NCI-H187 (cell line): ENCODE results near the gene MCUR1.
"Not testable (repeated sequence)": the region's sequence is repeated elsewhere in the genome, so short reads cannot be mapped to it uniquely, and the experiment has no call there.

Experiments
- DNase-seq, 2 experiments: peaks; one replicate each; lab custom pipeline; 2025; lab: John Stamatoyannopoulos, UW

The MCUR1 gene

GRCh38 chr6:13776602-13777001 lies 37.8 kb downstream of the MCUR1 start:
- no peak for DNase-seq

DNA sequence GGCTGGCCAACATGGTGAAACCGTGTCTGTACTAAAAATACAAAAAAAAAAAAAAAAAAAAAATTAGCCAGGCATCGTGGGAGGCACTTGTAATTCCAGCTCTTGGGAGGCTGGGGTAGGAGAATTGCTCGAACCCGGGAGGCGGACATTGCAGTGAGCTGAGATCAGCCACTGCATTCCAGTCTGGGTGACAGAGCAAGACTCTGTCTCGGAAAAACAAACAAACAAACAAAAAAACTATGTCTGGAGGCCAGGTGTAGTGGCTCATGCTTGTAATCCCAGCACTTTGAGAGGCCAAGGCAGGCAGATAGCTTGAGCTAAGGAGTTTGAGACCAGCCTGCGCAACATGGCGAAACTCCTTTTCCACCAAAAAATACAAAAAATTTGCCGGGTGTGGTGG lies 38.9 kb downstream of the MCUR1 start:
- not testable (repeated sequence) for DNase-seq

DNA sequence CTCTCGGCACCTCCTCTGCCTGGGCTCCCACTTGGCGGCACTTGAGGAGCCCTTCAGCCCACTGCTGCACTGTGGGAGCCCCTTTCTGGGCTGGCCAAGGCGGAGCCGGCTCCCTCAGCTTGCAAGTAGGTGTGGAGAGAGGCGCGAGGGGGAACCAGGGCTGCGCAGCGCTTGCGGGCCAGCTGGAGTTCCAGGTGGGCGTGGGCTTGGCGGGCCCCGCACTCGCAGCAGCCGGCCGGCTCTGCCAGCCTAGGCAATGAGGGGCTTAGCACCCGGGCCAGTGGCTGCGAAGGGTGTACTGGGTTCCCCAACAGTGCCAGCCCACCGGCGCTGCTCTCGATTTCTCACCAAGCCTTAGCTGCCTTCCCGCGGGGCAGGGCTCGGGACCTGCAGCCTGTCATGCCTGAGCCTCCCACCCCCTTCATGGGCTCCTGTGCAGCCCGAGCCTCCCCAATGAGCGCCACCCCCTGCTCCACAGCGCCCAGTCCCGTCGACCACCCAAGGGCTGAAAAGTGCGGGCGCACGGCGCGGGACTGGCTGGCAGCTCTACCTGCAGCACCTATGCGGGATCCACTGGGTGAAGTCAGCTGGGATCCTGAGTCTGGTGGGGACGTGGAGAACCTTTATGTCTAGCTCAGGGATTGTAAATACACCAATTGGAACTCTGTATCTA lies 41.9 kb downstream of the MCUR1 start:
- not testable (repeated sequence) for DNase-seq

- no peak for DNase-seq
These were observed 44.7 kb downstream of the MCUR1 start for GRCh38 chr6:13769655-13770053.

GRCh38 chr6:13769034-13769654 lies 45.2 kb downstream of the MCUR1 start:
- DNase-seq: no peak

DNA sequence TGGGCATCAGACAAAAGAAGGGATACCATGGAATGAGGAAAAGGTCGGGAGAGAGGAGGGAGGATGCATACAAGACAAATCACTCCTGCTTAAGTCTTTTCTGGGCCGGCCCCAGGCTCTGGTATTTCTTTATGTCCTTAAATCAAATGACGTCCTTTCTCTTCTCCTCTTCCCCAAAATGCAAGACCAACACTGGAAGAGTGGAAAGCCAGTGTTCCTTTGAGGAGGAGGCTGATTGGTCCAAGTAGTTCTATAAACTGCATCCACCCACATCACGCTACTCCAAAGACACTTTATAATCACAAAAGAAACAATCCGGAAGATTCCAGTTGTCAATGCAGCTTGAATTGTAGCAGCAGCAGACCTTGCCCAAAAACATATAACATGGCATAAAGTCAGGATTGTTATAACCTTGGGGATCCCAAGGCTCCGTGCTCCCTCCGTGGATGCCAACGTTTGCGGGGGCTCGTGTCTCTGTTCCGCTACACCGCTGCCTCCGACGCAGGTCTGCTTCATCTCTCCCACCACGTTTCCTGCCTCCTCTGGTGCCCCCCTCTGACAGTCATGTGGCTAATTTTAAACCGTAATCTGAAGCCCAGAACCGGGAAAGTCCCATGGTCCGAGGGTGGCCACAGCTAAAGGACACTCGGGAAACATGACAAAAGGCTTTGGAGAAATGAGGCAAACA lies 47.1 kb downstream of the MCUR1 start:
- DNase-seq: no peak

DNA sequence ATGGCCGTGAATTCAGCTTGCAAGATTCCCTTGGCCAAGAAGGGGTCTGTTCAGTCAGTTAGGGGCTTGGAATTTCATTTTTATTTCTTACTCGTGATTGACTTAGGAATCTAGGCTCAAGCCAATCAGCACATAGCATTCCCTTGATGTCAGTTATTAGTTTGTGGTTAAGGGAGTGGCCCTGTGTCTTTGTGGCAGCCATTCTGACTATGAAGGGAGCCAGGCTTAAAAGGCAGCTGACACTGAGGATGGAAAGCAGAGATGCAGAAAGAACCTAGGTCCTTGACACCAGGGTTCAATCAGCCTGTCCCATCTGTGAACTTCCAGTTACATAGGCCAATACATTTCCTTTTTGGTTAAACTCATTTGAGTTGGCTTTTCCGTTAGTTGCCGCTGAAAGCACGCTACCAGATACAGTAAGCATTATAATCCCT lies 48.1 kb downstream of the MCUR1 start:
- DNase-seq: no peak

DNA sequence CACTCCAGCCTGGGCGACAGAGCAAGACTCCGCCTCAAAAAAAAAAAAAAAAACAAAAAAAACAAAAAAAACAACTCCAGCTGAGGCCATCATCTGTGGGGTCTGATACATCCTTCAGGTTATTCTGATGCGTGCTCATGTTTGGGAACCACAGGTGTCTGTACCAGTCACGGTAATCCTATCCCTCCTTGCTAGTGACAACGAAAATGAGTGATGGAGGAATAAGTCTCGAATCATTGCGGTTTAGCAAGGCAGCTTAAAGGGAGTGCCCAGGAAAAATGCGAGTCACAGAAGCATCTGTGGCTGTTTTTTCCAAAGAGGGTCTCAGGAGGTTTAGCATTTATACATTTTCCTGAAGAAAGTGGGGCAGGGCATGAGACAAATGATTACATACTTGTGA lies 48.8 kb downstream of the MCUR1 start:
- peak in 1 of 2 experiments; percentile 8 for DNase-seq

- no peak for DNase-seq
These were observed 49.4 kb downstream of the MCUR1 start for GRCh38 chr6:13764996-13765395.

DNA sequence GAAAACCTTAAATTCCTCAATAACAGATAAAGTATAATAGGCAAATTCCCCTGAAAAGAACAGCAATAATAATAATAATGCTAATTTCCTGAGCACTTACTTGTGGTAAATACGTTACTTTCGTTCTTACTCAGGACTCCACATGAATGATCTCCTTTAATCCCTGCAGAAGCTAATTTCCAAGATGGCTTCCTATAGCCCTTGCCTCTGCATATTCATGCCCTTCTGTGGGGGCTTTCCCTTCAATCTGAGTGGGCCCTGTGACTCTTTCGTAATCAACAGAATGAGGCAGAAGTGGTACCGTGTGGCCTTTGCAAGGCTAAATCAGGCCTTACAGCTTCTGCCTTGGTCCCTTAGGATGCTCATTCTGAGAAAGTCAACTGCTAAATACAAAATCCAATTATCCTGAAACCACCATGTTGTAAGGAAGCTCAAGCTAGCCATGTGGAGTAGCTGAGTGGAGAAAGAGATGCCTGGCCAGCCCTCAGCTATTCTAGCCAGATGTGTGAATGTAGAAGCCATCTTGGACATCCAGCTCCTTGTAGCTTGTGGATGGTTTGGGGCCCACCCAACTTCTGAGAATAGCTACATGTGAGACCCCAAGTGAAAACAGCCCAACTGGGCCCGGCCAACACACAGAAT lies 50.5 kb downstream of the MCUR1 start:
- DNase-seq: no peak

- DNase-seq: no peak
These were observed 51.5 kb downstream of the MCUR1 start for GRCh38 chr6:13762611-13763441.

DNA sequence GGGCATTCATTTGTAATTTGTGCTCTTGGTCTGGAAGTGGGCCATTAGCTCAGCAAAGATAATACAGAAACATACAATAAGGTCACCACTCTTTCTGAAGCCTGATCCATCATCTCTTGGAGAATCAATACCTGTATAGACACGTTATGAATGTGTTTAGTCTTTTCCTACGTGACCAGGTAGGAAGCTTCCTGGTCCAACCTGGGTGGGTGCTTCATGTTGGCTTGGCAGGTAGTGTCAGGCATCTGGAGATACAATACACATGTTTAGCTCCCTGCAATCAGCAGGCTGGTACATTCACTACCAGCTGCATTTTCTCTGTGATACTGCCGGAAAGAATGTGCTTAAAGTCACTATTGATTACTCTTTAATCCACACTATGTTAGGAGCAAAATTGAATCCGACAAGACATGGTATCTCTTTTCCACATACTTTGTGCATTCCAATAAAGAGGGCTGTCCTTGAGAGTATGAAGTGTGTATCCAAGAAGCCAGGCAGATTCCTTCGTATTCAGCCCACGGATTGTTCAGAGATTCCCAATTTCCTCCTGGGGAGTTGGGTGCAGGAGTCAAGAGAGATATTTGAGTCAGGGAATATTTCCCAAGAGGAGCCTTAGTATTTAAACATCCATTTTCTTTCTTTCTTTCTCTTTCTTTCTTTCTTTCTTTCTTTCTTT lies 52.9 kb downstream of the MCUR1 start:
- DNase-seq: no peak

DNA sequence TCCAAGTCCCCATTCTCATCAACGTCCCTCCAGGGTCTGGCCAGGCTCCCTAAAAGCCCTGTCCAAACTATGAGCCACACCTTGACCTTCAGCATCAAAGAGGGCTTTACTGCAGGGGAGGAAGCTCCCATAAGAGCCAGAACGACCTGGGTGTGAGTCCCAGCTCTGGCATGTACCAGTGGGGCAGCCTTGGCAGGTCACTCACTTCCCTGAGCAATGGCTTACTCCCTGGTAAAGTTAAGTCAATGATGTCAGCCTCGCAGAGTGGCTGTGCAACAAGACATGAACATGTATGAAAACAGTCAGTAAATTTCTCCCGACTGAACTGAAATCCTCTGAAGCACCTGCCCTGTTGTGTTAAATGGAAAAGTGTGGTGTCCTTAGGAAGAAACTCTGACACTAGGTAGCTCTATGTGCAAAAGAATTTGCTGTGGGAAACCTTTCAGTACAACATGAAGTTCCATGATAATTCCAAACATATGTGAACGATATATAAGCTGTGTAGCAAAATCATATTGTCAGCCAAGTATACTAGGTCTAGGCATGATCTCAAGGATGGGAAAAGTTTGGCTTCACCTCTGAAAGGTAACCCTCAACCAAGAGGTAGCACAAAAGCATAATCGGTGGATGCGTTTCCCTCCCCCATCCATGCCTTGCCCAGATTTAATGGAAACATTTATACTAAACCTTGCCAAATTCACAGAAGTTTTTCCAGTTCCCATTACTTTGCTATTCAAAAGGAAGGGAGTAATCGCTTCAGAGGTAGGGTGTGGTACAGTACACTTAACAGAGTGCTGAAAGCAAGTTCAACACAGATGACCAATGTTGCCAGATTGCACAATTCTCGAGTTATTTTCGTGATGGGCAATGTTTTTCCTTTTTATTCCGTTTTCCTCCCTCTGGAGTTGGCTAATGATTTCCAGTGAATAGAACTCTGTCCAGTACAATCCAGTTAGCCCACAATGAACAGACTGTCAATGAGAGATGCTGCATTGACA lies 53.8 kb downstream of the MCUR1 start:
- no peak for DNase-seq

DNA sequence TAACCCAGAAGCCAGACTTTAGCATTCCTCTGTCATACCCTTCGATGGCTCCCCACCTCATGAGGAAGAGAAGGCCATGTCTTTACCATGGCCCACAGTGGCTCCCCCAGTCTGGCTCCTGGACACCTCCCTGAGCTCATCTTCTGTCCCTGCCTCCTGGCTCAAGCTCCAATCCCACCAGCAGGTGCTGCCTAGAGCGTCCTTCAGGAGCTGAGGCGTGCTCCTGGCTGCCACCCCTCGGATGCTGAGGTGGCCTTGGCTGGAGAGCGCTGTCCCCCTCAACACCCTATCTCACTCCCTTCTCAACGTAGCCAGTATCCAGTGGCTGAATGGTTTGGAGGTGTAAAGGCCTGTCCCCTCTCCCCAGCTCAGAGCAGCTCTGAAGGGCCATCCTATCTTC lies 55.3 kb downstream of the MCUR1 start:
- DNase-seq: no peak

GRCh38 chr6:13754644-13755043 lies 59.7 kb downstream of the MCUR1 start:
- DNase-seq: no peak

- DNase-seq: no peak
These were observed 70.6 kb downstream of the MCUR1 start for GRCh38 chr6:13743736-13744127.

DNA sequence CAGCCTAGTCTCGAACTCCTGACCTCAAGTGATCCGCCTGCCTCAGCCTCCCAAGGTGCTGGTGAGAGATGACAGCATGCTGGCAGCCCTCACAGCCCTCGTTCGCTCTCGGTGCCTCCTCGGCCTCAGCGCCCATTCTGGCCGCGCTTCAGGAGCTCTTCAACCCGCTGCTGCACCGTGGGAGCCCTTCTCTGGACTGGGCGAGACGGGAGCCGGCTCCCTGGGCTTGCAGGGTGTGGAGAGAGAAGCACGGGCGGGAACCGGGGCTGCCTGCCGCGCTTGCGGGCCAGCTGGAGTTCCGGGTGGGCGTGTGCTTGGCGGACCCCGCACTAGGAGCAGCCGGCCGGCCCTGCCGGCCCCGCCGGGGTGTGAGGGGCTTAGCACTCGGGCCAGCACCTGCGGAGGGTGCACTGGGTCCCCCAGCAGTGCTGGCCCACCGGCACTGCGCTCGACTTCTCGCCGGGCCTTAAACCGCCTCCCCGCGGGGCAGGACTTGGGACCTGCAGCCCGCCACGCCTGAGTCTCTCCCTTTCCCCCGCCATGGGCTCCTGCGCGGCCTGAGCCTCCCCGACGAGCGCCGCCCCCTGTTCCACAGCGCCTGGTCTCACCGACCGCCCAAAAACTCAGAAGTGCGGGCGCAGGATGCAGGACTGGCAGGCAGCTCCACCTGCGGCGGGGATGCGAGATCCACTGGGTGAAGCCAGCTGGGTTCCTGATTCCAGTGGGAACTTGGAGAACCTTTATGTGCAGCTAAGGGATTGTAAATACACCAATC lies 71.2 kb downstream of the MCUR1 start:
- DNase-seq: no peak

DNA sequence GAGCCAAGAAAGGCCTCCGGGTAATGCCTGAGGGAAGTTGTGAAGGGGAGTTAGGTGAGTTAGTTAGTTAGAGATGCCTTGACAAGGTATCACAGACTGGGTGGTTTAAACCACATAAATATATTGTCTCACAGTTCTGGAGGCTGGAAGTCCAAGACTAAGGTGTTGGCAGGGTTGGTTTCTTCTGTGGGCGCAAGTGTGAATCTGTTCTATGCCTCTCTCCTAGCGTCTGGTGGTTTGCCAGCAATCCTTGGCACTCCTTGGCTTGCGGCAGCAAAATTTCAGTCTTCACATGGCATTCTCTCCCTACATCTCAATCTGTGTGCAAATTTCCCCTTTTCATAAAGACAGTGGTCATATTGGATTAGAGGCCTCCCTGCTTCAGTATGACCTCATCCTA lies 73.0 kb downstream of the MCUR1 start:
- DNase-seq: no peak
